OCI-LY7 (cell line): ENCODE data around the gene TMEM176A. TPM values are rescaled to one million over a fixed set of nuclear protein-coding genes. Genes with fewer than 3 reads are reported as not detected.

Source experiments
- BruUV-seq: library from RNA; stranded (reverse); fragments of 400-500 nt; replicated peaks from 2 replicates; lab custom pipeline; 2021; lab: Mats Ljungman, UMichigan
- CTCF ChIA-PET: fragments of 300-600 bp; sonication (Branson Sonifier 250); formaldehyde crosslinking; loops from one replicate; lab custom pipeline; 2022; ENCODE audit warnings: antibody characterized with exemption; ENCODE audit not compliant: unreplicated experiment; lab: Charles Lee
- POLR2A ChIA-PET: fragments of 300-600 bp; sonication (Branson Sonifier 250); formaldehyde crosslinking; loops from one replicate; lab custom pipeline; 2022; ENCODE audit warnings: antibody characterized with exemption; lab: Charles Lee
- DNase-seq: peaks from one replicate; pipeline ENCODE4 v3.0.0-alpha.2; 2015; ENCODE audit warnings: low spot score
- H2AFZ ChIP-seq: fragments of 200-600 bp; sonication (generic), shearing (Covaris generic); 2 replicates; pipeline ENCODE4 v1.6.1; 2014; ENCODE audit warnings: mild to moderate bottlenecking, antibody characterized with exemption, low read length, moderate library complexity
- H3K27ac ChIP-seq: fragments of 200-600 bp; sonication (generic); 2 replicates; pipeline ENCODE4 v1.5.1; 2014; ENCODE audit warnings: mixed run types, low read depth, mild to moderate bottlenecking, moderate library complexity, low read length, inconsistent platforms; ENCODE audit not compliant: poor library complexity, severe bottlenecking
- H3K36me3 ChIP-seq: fragments of 200-600 bp; sonication (generic); 2 replicates; pipeline ENCODE4 v1.6.1; 2014; ENCODE audit warnings: mild to moderate bottlenecking, antibody characterized with exemption, low read length, moderate library complexity, mixed read lengths; ENCODE audit not compliant: insufficient read depth
- H3K4me1 ChIP-seq: fragments of 200-600 bp; sonication (generic); 2 replicates; pipeline ENCODE4 v1.5.1; 2014; ENCODE audit warnings: mild to moderate bottlenecking, low read length; ENCODE audit not compliant: insufficient read depth, poor library complexity, severe bottlenecking
- H3K4me2 ChIP-seq: fragments of 200-600 bp; sonication (generic); 2 replicates; pipeline ENCODE4 v1.6.1; 2014; ENCODE audit warnings: mild to moderate bottlenecking, low read length
- H3K4me3 ChIP-seq: fragments of 200-600 bp; sonication (generic); 2 replicates; pipeline ENCODE4 v1.5.1; 2014; ENCODE audit warnings: mild to moderate bottlenecking, low read depth, low read length; ENCODE audit not compliant: poor library complexity, severe bottlenecking
- H3K79me2 ChIP-seq: fragments of 200-600 bp; sonication (generic); 2 replicates; pipeline ENCODE4 v1.6.1; 2016; ENCODE audit warnings: low read depth, mild to moderate bottlenecking, low read length, moderate library complexity, mixed read lengths; ENCODE audit not compliant: insufficient read depth
- H3K9me2 ChIP-seq: fragments of 200-600 bp; sonication (generic); 2 replicates; pipeline ENCODE4 v1.6.1; 2016; ENCODE audit warnings: mild to moderate bottlenecking, low read length, mixed read lengths; ENCODE audit not compliant: insufficient read depth
- H3K9me3 ChIP-seq: fragments of 200-600 bp; sonication (generic); 2 replicates; pipeline ENCODE4 v1.6.1; 2014; ENCODE audit warnings: mild to moderate bottlenecking, mixed run types, low read length, mixed read lengths
- H4K20me1 ChIP-seq: fragments of 200-600 bp; sonication (generic); 2 replicates; pipeline ENCODE4 v1.6.1; 2014; ENCODE audit warnings: mild to moderate bottlenecking, antibody characterized with exemption, low read length, moderate library complexity, mixed read lengths; ENCODE audit not compliant: insufficient read depth
- EZH2phosphoT487 ChIP-seq: fragments of 200-600 bp; sonication (generic); IDR thresholded peaks from 2 replicates; pipeline ENCODE4 v1.6.1; 2018; ENCODE audit warnings: low read depth, borderline replicate concordance, mild to moderate bottlenecking, mixed run types, antibody characterized with exemption, low read length, moderate library complexity, mixed read lengths
- intact Hi-C: fragments of 100-400 bp; cut with micrococcal nuclease; formaldehyde crosslinking; loops from one replicate; pipeline ENCODE4 v1.10.0; 2022; ENCODE audit not compliant: unreplicated experiment
- total RNA-seq, 2 experiments: library from RNA; depleted of rRNA in 1 of 2; stranded (reverse); fragments of >200 nt in 1 of 2; shearing (Covaris generic) in 1 of 2; gene quantifications; 2 replicates each; pipeline ENCODE4 v1.2.3, GENCODE V29; 2014 to 2022
- TF ChIP-seq, protein P1 (sequence below): fragments of 200-600 bp; sonication (generic); conservative IDR thresholded peaks from 2 replicates; pipeline ENCODE4 v1.5.1; 2014; ENCODE audit warnings: mild to moderate bottlenecking, antibody characterized with exemption, low read length, moderate library complexity, mixed read lengths

The TMEM176A gene
- total RNA-seq, 2 experiments from 2014 or later: not detected

DNA sequence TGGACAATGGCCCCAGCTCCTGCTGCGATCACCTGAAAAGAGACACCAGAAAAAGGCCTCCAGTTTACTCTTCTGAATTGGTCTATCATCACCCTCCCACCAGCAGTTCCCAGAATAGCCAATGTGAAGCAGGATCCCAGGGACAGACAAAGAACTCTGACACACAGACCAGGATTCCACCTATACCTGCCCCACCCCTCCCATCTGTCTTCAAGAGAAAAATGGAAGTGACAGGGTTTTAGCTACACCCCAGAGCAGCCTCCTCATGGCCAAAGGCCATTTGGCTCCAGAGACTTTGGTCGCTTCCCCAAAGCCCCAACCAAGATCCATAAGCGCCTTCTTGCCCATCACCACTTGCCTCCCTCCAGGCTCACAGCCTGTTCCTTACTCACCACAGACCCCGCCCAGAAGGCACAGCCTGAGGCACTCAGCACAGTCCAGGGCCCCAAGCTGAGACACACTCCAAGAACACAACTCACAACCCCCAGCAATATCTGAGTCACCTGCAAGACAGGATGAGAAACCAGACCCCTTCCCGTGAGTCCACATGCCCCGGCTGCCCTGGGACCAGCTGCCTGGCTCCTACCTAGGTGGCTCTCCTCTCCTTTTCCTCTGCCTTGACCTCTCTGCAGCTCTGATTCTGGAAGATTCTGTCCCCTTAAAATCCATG lies 6.9 kb upstream of the TMEM176A start:
- no peak overlapping the region for H3K27ac ChIP-seq
- H3K4me2 ChIP-seq: no peak overlapping the region
- BruUV-seq: no TSS peak
- TF ChIP-seq, protein P1, sequence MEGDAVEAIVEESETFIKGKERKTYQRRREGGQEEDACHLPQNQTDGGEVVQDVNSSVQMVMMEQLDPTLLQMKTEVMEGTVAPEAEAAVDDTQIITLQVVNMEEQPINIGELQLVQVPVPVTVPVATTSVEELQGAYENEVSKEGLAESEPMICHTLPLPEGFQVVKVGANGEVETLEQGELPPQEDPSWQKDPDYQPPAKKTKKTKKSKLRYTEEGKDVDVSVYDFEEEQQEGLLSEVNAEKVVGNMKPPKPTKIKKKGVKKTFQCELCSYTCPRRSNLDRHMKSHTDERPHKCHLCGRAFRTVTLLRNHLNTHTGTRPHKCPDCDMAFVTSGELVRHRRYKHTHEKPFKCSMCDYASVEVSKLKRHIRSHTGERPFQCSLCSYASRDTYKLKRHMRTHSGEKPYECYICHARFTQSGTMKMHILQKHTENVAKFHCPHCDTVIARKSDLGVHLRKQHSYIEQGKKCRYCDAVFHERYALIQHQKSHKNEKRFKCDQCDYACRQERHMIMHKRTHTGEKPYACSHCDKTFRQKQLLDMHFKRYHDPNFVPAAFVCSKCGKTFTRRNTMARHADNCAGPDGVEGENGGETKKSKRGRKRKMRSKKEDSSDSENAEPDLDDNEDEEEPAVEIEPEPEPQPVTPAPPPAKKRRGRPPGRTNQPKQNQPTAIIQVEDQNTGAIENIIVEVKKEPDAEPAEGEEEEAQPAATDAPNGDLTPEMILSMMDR: no peak
- TF ChIP-seq EZH2phosphoT487: no peak
- no peaks in the 10 kb centered on the region for H3K4me1 ChIP-seq
- H3K4me3 ChIP-seq: no peak overlapping the region
- no peak for DNase-seq
- no peaks in the 10 kb centered on the region for H3K79me2 ChIP-seq
- intact Hi-C loops: no loop called here
- no peaks in the 10 kb centered on the region for H3K9me3 ChIP-seq
- no peaks in the 10 kb centered on the region for H3K36me3 ChIP-seq
- POLR2A ChIA-PET: no interaction called here
- H4K20me1 ChIP-seq: no peaks in the 10 kb centered on the region
- CTCF ChIA-PET: no interaction called here
- H3K9me2 ChIP-seq: no peaks in the 10 kb centered on the region
- H2AFZ ChIP-seq: no peak overlapping the region

DNA sequence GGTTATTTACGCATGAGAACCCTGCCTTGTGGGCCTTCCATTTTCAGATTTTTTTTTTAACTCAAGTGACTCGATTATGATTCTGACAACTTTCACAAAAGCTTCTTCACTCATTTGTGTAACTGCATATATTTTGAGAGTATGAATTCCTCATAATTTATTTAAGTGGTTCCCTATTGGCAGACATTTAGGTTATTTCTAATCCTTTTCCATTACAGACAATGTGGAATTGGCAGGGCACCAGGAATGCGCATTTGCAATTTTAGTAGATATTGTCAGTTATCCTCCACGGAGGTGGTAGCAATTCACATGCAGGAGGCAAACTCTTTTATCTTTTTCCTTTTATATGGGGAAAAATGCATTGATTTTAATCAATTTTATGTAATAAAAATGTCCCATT lies 2.9 kb upstream of the TMEM176A start:
- H3K9me2 ChIP-seq: no peaks in the 10 kb centered on the region
- H3K79me2 ChIP-seq: no peaks in the 10 kb centered on the region
- no peaks in the 10 kb centered on the region for H4K20me1 ChIP-seq
- H3K4me3 ChIP-seq: no peak overlapping the region
- intact Hi-C loops: no loop called here
- H3K9me3 ChIP-seq: no peaks in the 10 kb centered on the region
- no peak overlapping the region for H3K27ac ChIP-seq
- H3K36me3 ChIP-seq: no peaks in the 10 kb centered on the region
- no peak overlapping the region for H3K4me2 ChIP-seq
- POLR2A ChIA-PET: no interaction called here
- BruUV-seq: no TSS peak
- H2AFZ ChIP-seq: no peak overlapping the region
- CTCF ChIA-PET: no interaction called here
- no peaks in the 10 kb centered on the region for H3K4me1 ChIP-seq
- TF ChIP-seq EZH2phosphoT487: no peak
- TF ChIP-seq, protein P1: no peak
- no peak for DNase-seq

DNA sequence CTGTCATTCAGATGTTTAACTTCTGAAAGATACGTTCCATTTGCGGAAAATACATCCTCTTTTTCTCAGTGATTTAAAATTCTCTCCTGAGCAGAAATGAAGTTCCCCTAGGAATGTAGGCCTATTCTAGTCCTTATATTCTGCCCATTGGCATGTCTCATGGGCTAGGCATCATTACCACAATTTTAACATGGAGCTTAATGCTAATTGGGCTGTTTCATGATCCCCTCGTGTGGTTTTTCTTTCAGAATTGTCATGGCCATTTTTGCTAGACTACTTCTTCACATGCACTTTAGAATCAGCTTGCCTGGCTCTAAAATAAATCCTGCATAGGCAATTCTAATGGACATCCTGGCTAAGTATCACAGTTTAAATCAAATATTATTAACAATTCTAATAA lies 1.4 kb upstream of the TMEM176A start:
- CTCF ChIA-PET: no interaction called here
- POLR2A ChIA-PET: interaction anchor here (0.6 kb wide), 1 partner anchor 675 kb away, joined by 3 read pairs; no protein-coding TSS in a partner anchor
- no peaks in the 10 kb centered on the region for H4K20me1 ChIP-seq

More for the DNA sequence above, 1.4 kb upstream of the TMEM176A start:
- H3K4me1 ChIP-seq: no peaks in the 10 kb centered on the region
- H3K9me2 ChIP-seq: no peaks in the 10 kb centered on the region
- H3K4me2 ChIP-seq: no peak overlapping the region
- no peaks in the 10 kb centered on the region for H3K79me2 ChIP-seq
- no TSS peak for BruUV-seq
- TF ChIP-seq, protein P1: no peak
- TF ChIP-seq EZH2phosphoT487: no peak
- no peak overlapping the region for H3K27ac ChIP-seq
- no peak overlapping the region for H3K4me3 ChIP-seq
- no peak for DNase-seq
- H3K9me3 ChIP-seq: no peaks in the 10 kb centered on the region
- intact Hi-C loops: no loop called here
- H2AFZ ChIP-seq: no peak overlapping the region
- no peaks in the 10 kb centered on the region for H3K36me3 ChIP-seq
